Hepatocyte (in vitro differentiated cells): Measurements from ENCODE around the gene SNTB2. TPM values are rescaled to one million over a fixed set of nuclear protein-coding genes. Genes with fewer than 3 reads are reported as not detected.
"Not testable (repeated sequence)": the region's sequence is repeated elsewhere in the genome, so short reads cannot be mapped to it uniquely, and the experiment has no call there.

Experiments
- DNase-seq: peaks from one replicate; pipeline ENCODE4 v3.0.0-alpha.2; 2016; ENCODE audit warnings: low spot score
- H2AFZ ChIP-seq: fragments of 200-600 bp; sonication (generic); 2 replicates; pipeline ENCODE4 v1.6.0; 2016; ENCODE audit warnings: antibody characterized with exemption, mild to moderate bottlenecking
- H3K27ac ChIP-seq: fragments of 200-600 bp; sonication (generic); 2 replicates; pipeline ENCODE4 v1.5.1; 2016; ENCODE audit warnings: mild to moderate bottlenecking
- H3K27me3 ChIP-seq: fragments of 200-600 bp; sonication (generic); 2 replicates; pipeline ENCODE4 v1.6.1; 2016
- H3K36me3 ChIP-seq: fragments of 200-600 bp; sonication (generic); replicated peaks from 2 replicates; pipeline ENCODE4 v1.5.1; 2016; ENCODE audit warnings: low read depth; ENCODE audit not compliant: insufficient read depth
- H3K4me1 ChIP-seq: fragments of 200-600 bp; sonication (generic); 2 replicates; pipeline ENCODE4 v1.5.1; 2016; ENCODE audit warnings: mild to moderate bottlenecking, moderate library complexity; ENCODE audit not compliant: insufficient read depth
- H3K4me2 ChIP-seq: fragments of 200-600 bp; sonication (generic); 2 replicates; pipeline ENCODE4 v1.6.0; 2016
- H3K4me3 ChIP-seq: fragments of 200-600 bp; sonication (generic); 2 replicates; pipeline ENCODE4 v1.5.1; 2016; ENCODE audit warnings: mild to moderate bottlenecking
- H3K79me2 ChIP-seq: fragments of 200-600 bp; sonication (generic); 2 replicates; pipeline ENCODE4 v1.6.0; 2017; ENCODE audit warnings: mild to moderate bottlenecking
- H3K9me2 ChIP-seq: fragments of 200-600 bp; sonication (generic); replicated peaks from 2 replicates; pipeline ENCODE4 v1.6.0; 2017; ENCODE audit warnings: mild to moderate bottlenecking; ENCODE audit not compliant: insufficient read depth
- H3K9me3 ChIP-seq: fragments of 200-600 bp; sonication (generic); 2 replicates; pipeline ENCODE4 v1.5.1; 2016; ENCODE audit warnings: low read depth, mild to moderate bottlenecking
- H4K20me1 ChIP-seq: fragments of 200-600 bp; sonication (generic); 2 replicates; pipeline ENCODE4 v1.6.0; 2016; ENCODE audit warnings: mild to moderate bottlenecking; ENCODE audit not compliant: insufficient read depth, poor library complexity, severe bottlenecking
- EZH2 ChIP-seq: fragments of 200-600 bp; sonication (generic); IDR thresholded peaks from 2 replicates; pipeline ENCODE4 v1.6.1; 2016; ENCODE audit warnings: antibody characterized with exemption, mild to moderate bottlenecking, borderline replicate concordance
- EZH2phosphoT487 ChIP-seq: fragments of 200-600 bp; sonication (generic); IDR thresholded peaks from one replicate; pipeline ENCODE4 v1.6.1; 2018; ENCODE audit warnings: antibody characterized with exemption, mild to moderate bottlenecking, low read depth, moderate library complexity; ENCODE audit not compliant: unreplicated experiment, severe bottlenecking
- WGBS: methylation state at CpG from one replicate; pipeline ENCODE4 v1.1.6; 2016; ENCODE audit warnings: low lambda C conversion rate; ENCODE audit errors: missing lambda C conversion rate; 5-methylcytosine and 5-hydroxymethylcytosine counted together
- polyA plus RNA-seq: library from polyadenylated mRNA; unstranded; fragments of >200 nt; fragmentation: Nextera tagmentation; extraction: Ambion mirVana; gene quantifications from 2 replicates; pipeline ENCODE4 v1.2.1, GENCODE V29; 2016
- total RNA-seq: library from RNA; depleted of rRNA; stranded (reverse); fragments of >200 nt; gene quantifications from 2 replicates; pipeline ENCODE4 v1.2.3, GENCODE V29; 2014
- TF ChIP-seq, protein P1 (sequence below): fragments of 200-600 bp; sonication (generic); IDR thresholded peaks from 2 replicates; pipeline ENCODE4 v1.5.1; 2016; ENCODE audit warnings: antibody characterized with exemption, mild to moderate bottlenecking; ENCODE audit not compliant: poor library complexity

Gene SNTB2
- total and polyA plus RNA-seq, 2 experiments from 2014 or later = 21.5 to 36.7 TPM

DNA sequence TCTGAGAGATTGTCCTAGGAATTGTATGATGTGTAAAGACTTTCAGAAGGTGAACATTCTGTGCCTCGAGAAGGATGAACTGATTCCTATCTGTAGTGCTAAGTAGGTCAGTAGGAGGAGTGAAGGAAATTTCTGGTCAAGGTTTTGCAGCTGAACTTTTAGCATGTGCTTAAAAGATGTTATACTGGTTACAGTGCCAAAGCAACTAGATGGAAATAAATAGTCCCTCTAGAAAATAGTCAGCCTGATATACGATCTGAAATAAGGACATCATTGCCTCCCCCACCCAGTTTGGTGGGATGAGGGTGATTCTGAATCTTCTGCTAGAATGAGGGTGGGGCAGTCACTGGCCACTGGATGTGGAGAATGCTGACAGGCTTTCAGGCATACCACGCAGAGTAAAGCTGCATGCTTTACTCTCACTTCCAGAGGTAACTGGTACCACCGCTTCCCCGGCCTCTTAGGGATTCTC lies 66.9 kb downstream of the SNTB2 start:
- Histone ChIP-seq H3K79me2 (peaks cover 42% of the 10 kb centered on the region), H3K27ac (peak overlapping the region; percentile 64)
- 82% methylated on average over 5 of the region's 5 CpGs for WGBS

DNA sequence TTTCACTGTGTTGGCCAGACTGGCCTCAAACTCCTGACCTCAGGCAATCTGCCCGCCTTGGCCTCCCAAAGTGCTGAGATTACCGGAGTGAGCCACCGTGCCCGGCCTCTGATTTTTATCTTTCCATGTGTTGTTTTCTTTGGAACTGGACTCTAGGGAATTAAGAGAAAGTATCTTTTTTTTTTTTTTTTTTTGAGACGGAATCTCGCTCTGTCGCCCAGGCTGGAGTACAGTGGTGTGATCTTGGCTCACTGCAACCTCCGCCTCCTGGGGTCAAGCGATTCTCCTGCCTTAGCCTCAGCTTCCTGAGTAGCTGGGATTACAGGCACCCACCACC lies 72.4 kb downstream of the SNTB2 start:
- H3K79me2 ChIP-seq = peaks cover 42% of the 10 kb centered on the region
- not testable (repeated sequence) for H2AFZ ChIP-seq, H3K27me3 ChIP-seq, DNase-seq, H4K20me1 ChIP-seq, H3K4me3 ChIP-seq, H3K9me2 ChIP-seq, H3K4me2 ChIP-seq, H3K9me3 ChIP-seq, H3K27ac ChIP-seq, H3K4me1 ChIP-seq, H3K36me3 ChIP-seq
- WGBS = 93% methylated on average over 9 of the region's 9 CpGs

More for the DNA sequence above, 66.9 kb downstream of the SNTB2 start:
- H3K9me3 ChIP-seq = no peaks in the 10 kb centered on the region
- no peaks in the 10 kb centered on the region for H3K9me2 ChIP-seq
- no peaks in the 10 kb centered on the region for H4K20me1 ChIP-seq
- no peak overlapping the region for H2AFZ ChIP-seq
- H3K27me3 ChIP-seq = no peaks in the 10 kb centered on the region
- TF ChIP-seq EZH2phosphoT487 (no peak), EZH2 (no peak)
- TF ChIP-seq, protein P1, sequence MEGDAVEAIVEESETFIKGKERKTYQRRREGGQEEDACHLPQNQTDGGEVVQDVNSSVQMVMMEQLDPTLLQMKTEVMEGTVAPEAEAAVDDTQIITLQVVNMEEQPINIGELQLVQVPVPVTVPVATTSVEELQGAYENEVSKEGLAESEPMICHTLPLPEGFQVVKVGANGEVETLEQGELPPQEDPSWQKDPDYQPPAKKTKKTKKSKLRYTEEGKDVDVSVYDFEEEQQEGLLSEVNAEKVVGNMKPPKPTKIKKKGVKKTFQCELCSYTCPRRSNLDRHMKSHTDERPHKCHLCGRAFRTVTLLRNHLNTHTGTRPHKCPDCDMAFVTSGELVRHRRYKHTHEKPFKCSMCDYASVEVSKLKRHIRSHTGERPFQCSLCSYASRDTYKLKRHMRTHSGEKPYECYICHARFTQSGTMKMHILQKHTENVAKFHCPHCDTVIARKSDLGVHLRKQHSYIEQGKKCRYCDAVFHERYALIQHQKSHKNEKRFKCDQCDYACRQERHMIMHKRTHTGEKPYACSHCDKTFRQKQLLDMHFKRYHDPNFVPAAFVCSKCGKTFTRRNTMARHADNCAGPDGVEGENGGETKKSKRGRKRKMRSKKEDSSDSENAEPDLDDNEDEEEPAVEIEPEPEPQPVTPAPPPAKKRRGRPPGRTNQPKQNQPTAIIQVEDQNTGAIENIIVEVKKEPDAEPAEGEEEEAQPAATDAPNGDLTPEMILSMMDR = no peak
- H3K36me3 ChIP-seq = no peaks in the 10 kb centered on the region
- H3K4me2 ChIP-seq = no peak overlapping the region
- peak; percentile 23 for DNase-seq
- no peaks in the 10 kb centered on the region for H3K4me1 ChIP-seq
- no peak overlapping the region for H3K4me3 ChIP-seq

DNA sequence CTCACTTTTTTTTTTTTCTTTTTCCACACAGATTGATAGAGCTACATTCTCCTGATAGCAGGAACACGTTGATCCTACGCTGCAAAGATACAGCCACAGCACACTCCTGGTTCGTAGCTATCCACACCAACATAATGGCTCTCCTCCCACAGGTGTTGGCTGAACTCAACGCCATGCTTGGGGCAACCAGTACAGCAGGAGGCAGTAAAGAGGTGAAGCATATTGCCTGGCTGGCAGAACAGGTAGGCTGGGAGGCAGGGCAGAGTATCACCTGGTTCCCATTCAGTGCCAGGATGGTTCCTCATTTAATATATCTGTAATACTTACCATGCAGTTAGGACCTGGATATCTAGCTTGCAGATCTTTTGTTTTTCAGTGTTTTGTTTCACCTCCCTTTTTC lies 73.1 kb downstream of the SNTB2 start:
- H3K27ac ChIP-seq = no peak overlapping the region
- no peak overlapping the region for H3K4me2 ChIP-seq
- WGBS = 94% methylated on average over 4 of the region's 4 CpGs
- H2AFZ ChIP-seq = no peak overlapping the region
- no peaks in the 10 kb centered on the region for H3K9me2 ChIP-seq
- H3K4me1 ChIP-seq = no peaks in the 10 kb centered on the region
- no peaks in the 10 kb centered on the region for H3K27me3 ChIP-seq
- no peaks in the 10 kb centered on the region for H3K9me3 ChIP-seq
- DNase-seq = no peak
- H3K36me3 ChIP-seq = peaks cover 4% of the 10 kb centered on the region
- H3K79me2 ChIP-seq = peaks cover 38% of the 10 kb centered on the region
- no peaks in the 10 kb centered on the region for H4K20me1 ChIP-seq
- TF ChIP-seq EZH2 = no peak
- TF ChIP-seq, protein P1 = no peak
- no peak for TF ChIP-seq EZH2phosphoT487
- H3K4me3 ChIP-seq = no peak overlapping the region

DNA sequence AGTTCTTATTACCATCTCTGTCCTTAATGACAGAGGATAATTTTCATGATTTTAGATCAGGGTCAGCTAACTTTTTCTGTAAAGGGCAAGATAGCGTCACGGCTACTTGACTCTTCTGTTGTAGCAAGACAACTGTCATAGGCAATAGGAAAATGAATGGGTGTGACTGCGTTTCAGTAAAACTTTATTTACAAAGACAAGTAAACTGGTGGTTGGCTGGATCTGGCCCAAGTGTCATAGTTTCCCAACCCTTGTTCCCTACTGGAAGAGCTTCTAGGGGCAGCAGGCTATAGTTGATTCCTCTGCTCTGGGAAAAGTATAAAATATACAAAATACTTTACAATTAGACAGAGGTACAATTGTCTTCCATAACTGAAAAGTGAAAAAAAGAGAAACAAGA lies 73.5 kb downstream of the SNTB2 start:
- H3K9me2 ChIP-seq = no peaks in the 10 kb centered on the region
- DNase-seq = no peak
- no peak overlapping the region for H2AFZ ChIP-seq
- no peaks in the 10 kb centered on the region for H4K20me1 ChIP-seq
- no peak overlapping the region for H3K27ac ChIP-seq
- TF ChIP-seq EZH2 (no peak), EZH2phosphoT487 (no peak)
- WGBS = 99% methylated on average over 3 of the region's 3 CpGs
- no peak overlapping the region for H3K4me2 ChIP-seq
- peaks cover 4% of the 10 kb centered on the region for H3K36me3 ChIP-seq
- no peaks in the 10 kb centered on the region for H3K4me1 ChIP-seq
- no peaks in the 10 kb centered on the region for H3K9me3 ChIP-seq
- H3K4me3 ChIP-seq = no peak overlapping the region
- H3K27me3 ChIP-seq = no peaks in the 10 kb centered on the region
- H3K79me2 ChIP-seq = peaks cover 35% of the 10 kb centered on the region
